Measurements from ENCODE around the gene TFPT.

- TF ChIP-seq CTCF (IDR thresholded peaks at IDR 0.05) (no peak), POLR2A (IDR thresholded peaks at IDR 0.05) (no peak)
Observed at GRCh38 chr19:54062643-54063042, 52.8 kb downstream of the TFPT start.
